Measurements from ENCODE around the gene FAM20A.
A peak's percentile ranks its signal among the peaks of the same experiment; 100 is the strongest.

FAM20A gene

DNA sequence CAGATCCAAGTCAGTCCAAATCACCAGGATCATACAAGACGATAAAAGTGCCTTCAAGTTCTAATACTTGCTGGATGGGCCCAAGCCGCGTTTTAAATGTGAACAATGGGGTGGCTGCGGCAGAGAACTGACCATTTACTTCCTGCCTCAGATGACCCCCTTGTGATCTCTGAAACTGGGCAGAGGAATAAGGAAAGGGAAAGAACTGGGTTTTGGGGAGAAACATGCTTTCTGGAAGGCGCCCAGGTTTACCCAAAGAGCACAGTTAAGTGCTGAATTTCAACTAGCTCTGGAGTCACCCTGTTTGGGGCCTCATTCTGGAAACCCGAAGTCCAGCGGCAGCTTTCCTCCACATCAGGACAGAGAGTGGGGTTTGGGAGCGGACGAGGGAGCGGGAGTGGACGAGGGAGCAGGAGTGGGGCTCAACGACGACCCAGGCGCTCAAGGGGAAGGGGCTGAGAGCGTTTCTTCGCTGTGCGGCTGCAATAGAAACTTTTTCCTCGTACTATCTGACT is 1.6 kb downstream of the FAM20A start:
- Histone ChIP-seq H3K27ac (ENCODE audit: low read depth, low read length) (no peak overlapping the region; the same call in 1 of the 2 replicates), H3K4me3 (ENCODE audit: low read depth, low read length) (peak overlapping the region; percentile 75), H2AFZ (ENCODE audit: low read length, unreplicated experiment) (peak overlapping the region; percentile 83), H3K27me3 (ENCODE audit: insufficient read depth, low read length) (peaks cover 35% of the 10 kb centered on the region; the same call in 1 of the 2 replicates), H3K36me3 (ENCODE audit: insufficient read depth, low read length) (no peaks in the 10 kb centered on the region), H3K4me1 (ENCODE audit: control insufficient read depth, insufficient read depth, low read length, unreplicated experiment) (peaks cover 13% of the 10 kb centered on the region), H3K79me2 (ENCODE audit: control insufficient read depth, insufficient read depth, low read length, unreplicated experiment) (no peaks in the 10 kb centered on the region)

GRCh38 chr17:68599091-68599490 is 2.1 kb downstream of the FAM20A start:
- no peak overlapping the region for H2AFZ ChIP-seq (ENCODE audit: low read length, unreplicated experiment)
- H3K27ac ChIP-seq (ENCODE audit: low read depth, low read length), result no peak overlapping the region; the same call in 1 of the 2 replicates
- peak overlapping the region; percentile 75 for H3K4me3 ChIP-seq (ENCODE audit: low read depth, low read length)
- H3K79me2 ChIP-seq (ENCODE audit: control insufficient read depth, insufficient read depth, low read length, unreplicated experiment), result no peaks in the 10 kb centered on the region
- peaks cover 35% of the 10 kb centered on the region; the same call in 1 of the 2 replicates for H3K27me3 ChIP-seq (ENCODE audit: insufficient read depth, low read length)
- no peaks in the 10 kb centered on the region for H3K36me3 ChIP-seq (ENCODE audit: insufficient read depth, low read length)
- peaks cover 13% of the 10 kb centered on the region for H3K4me1 ChIP-seq (ENCODE audit: control insufficient read depth, insufficient read depth, low read length, unreplicated experiment)

DNA sequence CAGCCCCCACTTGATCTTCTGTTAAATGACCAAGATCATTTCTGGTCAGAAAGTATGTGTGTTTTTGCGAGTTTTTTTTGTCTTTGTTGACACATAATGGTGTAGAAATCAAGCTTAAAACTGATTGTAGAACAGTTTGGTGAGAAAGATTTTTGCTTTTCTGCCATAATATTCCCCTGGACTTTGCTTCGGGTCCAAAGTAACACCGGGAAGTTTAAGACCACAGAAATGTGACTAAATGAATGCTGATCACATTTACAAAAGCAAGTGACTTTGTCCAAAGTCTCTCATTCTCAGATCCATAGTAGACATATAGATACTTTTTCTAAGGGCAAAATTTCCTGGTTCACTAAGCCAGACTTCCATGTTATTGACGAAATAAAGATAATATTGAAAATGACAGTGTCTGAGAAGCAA is 2.6 kb downstream of the FAM20A start:
- H2AFZ ChIP-seq (ENCODE audit: low read length, unreplicated experiment), result peak overlapping the region; percentile 44
- peaks cover 35% of the 10 kb centered on the region; the same call in 1 of the 2 replicates for H3K27me3 ChIP-seq (ENCODE audit: insufficient read depth, low read length)
- H3K27ac ChIP-seq (ENCODE audit: low read depth, low read length), result no peak overlapping the region
- no peaks in the 10 kb centered on the region for H3K36me3 ChIP-seq (ENCODE audit: insufficient read depth, low read length)
- H3K4me1 ChIP-seq (ENCODE audit: control insufficient read depth, insufficient read depth, low read length, unreplicated experiment), result peaks cover 13% of the 10 kb centered on the region
- H3K79me2 ChIP-seq (ENCODE audit: control insufficient read depth, insufficient read depth, low read length, unreplicated experiment), result no peaks in the 10 kb centered on the region
- H3K4me3 ChIP-seq (ENCODE audit: low read depth, low read length), result peak overlapping the region; percentile 75; the same call in 1 of the 2 replicates

- Histone ChIP-seq H3K27ac (ENCODE audit: low read depth, low read length) (no peak overlapping the region), H3K79me2 (ENCODE audit: control insufficient read depth, insufficient read depth, low read length, unreplicated experiment) (no peaks in the 10 kb centered on the region), H3K4me3 (ENCODE audit: low read depth, low read length) (no peak overlapping the region), H2AFZ (ENCODE audit: low read length, unreplicated experiment) (no peak overlapping the region), H3K4me1 (ENCODE audit: control insufficient read depth, insufficient read depth, low read length, unreplicated experiment) (peaks cover 13% of the 10 kb centered on the region), H3K27me3 (ENCODE audit: insufficient read depth, low read length) (peaks cover 30% of the 10 kb centered on the region; the same call in 1 of the 2 replicates), H3K36me3 (ENCODE audit: insufficient read depth, low read length) (no peaks in the 10 kb centered on the region)
Observed at GRCh38 chr17:68598074-68598473, 3.1 kb downstream of the FAM20A start.

GRCh38 chr17:68596411-68596945 is 4.7 kb downstream of the FAM20A start:
- no peak overlapping the region for H2AFZ ChIP-seq (ENCODE audit: low read length, unreplicated experiment)
- H3K4me1 ChIP-seq (ENCODE audit: control insufficient read depth, insufficient read depth, low read length, unreplicated experiment), result peaks cover 13% of the 10 kb centered on the region
- H3K79me2 ChIP-seq (ENCODE audit: control insufficient read depth, insufficient read depth, low read length, unreplicated experiment), result no peaks in the 10 kb centered on the region
- no peaks in the 10 kb centered on the region for H3K36me3 ChIP-seq (ENCODE audit: insufficient read depth, low read length)
- H3K27me3 ChIP-seq (ENCODE audit: insufficient read depth, low read length), result peaks cover 14% of the 10 kb centered on the region; the same call in 1 of the 2 replicates
- no peak overlapping the region for H3K27ac ChIP-seq (ENCODE audit: low read depth, low read length)
- H3K4me3 ChIP-seq (ENCODE audit: low read depth, low read length), result no peak overlapping the region

DNA sequence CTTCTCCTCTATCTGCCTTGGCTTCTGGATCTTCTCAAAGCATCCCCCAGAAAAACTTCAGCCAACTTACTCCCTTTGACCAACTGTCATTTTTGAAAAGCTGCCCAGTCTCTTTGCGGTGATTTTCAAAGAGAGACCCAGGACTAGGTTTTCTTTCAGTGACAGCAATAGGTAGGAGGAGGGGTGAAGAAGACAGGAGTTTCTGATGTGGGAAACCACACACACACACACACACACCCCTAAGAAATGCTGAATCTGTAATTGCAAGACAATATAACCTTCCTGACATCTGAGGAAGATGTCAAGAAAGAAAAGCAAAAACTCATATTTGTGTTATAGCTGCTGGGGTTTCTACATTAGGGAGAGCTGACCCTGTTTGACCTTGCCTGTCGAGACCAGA is 5.2 kb downstream of the FAM20A start:
- Histone ChIP-seq H3K4me3 (ENCODE audit: low read depth, low read length) (no peak overlapping the region), H3K36me3 (ENCODE audit: insufficient read depth, low read length) (no peaks in the 10 kb centered on the region), H3K27me3 (ENCODE audit: insufficient read depth, low read length) (peaks cover 11% of the 10 kb centered on the region; the same call in 1 of the 2 replicates), H3K27ac (ENCODE audit: low read depth, low read length) (no peak overlapping the region), H2AFZ (ENCODE audit: low read length, unreplicated experiment) (no peak overlapping the region), H3K79me2 (ENCODE audit: control insufficient read depth, insufficient read depth, low read length, unreplicated experiment) (no peaks in the 10 kb centered on the region), H3K4me1 (ENCODE audit: control insufficient read depth, insufficient read depth, low read length, unreplicated experiment) (peaks cover 13% of the 10 kb centered on the region)

DNA sequence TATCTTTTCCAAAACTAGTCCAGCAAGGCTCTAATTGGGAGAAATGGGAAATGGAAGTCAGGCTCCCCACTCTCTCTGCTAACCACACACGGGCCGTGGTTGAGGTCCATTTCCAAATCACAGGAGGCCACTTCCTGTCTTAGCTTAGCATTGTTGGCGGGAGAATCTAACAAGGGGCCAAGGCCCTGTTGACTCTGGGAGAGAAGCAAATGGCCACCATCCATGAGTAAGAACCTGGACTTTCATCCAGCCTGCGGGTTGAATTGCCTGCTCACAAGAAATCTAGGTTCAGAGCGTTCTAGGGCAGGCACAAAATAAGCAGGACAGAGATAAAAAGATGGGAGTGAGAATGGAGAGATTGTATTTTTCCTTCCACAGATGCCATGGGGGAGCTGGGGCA is 5.7 kb downstream of the FAM20A start:
- Histone ChIP-seq H3K4me1 (ENCODE audit: control insufficient read depth, insufficient read depth, low read length, unreplicated experiment) (peaks cover 13% of the 10 kb centered on the region), H3K27me3 (ENCODE audit: insufficient read depth, low read length) (peaks cover 8% of the 10 kb centered on the region; the same call in 1 of the 2 replicates), H3K4me3 (ENCODE audit: low read depth, low read length) (no peak overlapping the region), H3K79me2 (ENCODE audit: control insufficient read depth, insufficient read depth, low read length, unreplicated experiment) (no peaks in the 10 kb centered on the region), H3K36me3 (ENCODE audit: insufficient read depth, low read length) (no peaks in the 10 kb centered on the region), H2AFZ (ENCODE audit: low read length, unreplicated experiment) (no peak overlapping the region), H3K27ac (ENCODE audit: low read depth, low read length) (no peak overlapping the region)

GRCh38 chr17:68594552-68594951 is 6.6 kb downstream of the FAM20A start:
- Histone ChIP-seq H3K27ac (ENCODE audit: low read depth, low read length) (no peak overlapping the region), H3K4me1 (ENCODE audit: control insufficient read depth, insufficient read depth, low read length, unreplicated experiment) (peaks cover 7% of the 10 kb centered on the region), H3K27me3 (ENCODE audit: insufficient read depth, low read length) (no peaks in the 10 kb centered on the region), H3K36me3 (ENCODE audit: insufficient read depth, low read length) (no peaks in the 10 kb centered on the region), H3K4me3 (ENCODE audit: low read depth, low read length) (no peak overlapping the region), H3K79me2 (ENCODE audit: control insufficient read depth, insufficient read depth, low read length, unreplicated experiment) (no peaks in the 10 kb centered on the region), H2AFZ (ENCODE audit: low read length, unreplicated experiment) (no peak overlapping the region)

DNA sequence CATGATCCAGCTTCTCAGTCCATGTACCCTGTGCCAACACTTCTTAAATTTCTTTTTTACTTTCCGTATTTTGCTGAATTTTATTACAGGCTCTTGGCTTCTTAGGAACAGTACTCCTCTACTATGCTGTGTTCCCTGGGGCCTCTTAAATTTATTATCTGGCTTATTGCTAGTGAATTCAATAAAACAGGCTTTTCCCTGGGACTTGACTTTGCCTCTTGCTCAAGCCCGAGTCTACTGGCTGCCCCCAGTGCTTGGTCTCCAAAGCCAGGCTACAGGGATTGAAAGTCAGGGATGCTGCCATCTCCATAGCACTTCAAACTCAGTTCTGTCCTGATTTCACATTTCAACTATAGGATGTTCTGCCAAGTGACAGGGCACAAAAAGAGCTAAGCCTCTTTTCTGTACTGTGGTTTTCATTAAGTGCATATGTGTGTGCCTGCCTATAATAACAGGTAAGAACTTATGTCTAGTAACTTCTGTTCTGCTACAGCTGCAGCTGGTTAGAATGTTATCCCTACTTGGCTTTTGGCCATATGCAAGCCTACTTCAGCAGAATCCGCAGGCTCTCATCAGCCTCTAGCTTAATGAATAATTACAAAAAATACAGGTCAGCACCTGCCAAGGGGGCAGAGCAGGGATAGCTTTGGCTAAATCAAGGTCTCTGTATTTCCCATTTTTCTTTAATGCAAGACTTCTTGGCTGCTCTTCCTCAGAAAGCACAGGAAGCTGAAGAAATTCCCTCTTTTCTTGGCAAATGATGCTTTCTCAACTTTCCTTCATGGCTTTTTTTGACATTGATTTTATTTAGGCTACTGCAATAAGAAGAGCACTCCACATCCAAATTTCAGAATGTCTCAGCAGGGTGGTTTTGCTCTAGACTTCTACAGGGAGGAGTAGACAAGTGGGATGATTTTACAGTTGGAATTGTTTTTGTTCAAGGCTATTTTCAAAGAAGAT is 8.2 kb downstream of the FAM20A start:
- Histone ChIP-seq H2AFZ (ENCODE audit: low read length, unreplicated experiment) (no peak overlapping the region), H3K27ac (ENCODE audit: low read depth, low read length) (no peak overlapping the region), H3K36me3 (ENCODE audit: insufficient read depth, low read length) (no peaks in the 10 kb centered on the region), H3K27me3 (ENCODE audit: insufficient read depth, low read length) (no peaks in the 10 kb centered on the region), H3K4me3 (ENCODE audit: low read depth, low read length) (no peak overlapping the region), H3K79me2 (ENCODE audit: control insufficient read depth, insufficient read depth, low read length, unreplicated experiment) (no peaks in the 10 kb centered on the region), H3K4me1 (ENCODE audit: control insufficient read depth, insufficient read depth, low read length, unreplicated experiment) (no peaks in the 10 kb centered on the region)

- no peaks in the 10 kb centered on the region for H3K27me3 ChIP-seq (ENCODE audit: insufficient read depth, low read length)
- peak overlapping the region; percentile 63 for H3K4me3 ChIP-seq (ENCODE audit: low read depth, low read length)
- H3K79me2 ChIP-seq (ENCODE audit: control insufficient read depth, insufficient read depth, low read length, unreplicated experiment), result no peaks in the 10 kb centered on the region
- H3K27ac ChIP-seq (ENCODE audit: low read depth, low read length), result no peak overlapping the region
- no peaks in the 10 kb centered on the region for H3K36me3 ChIP-seq (ENCODE audit: insufficient read depth, low read length)
- no peak overlapping the region for H2AFZ ChIP-seq (ENCODE audit: low read length, unreplicated experiment)
- no peaks in the 10 kb centered on the region for H3K4me1 ChIP-seq (ENCODE audit: control insufficient read depth, insufficient read depth, low read length, unreplicated experiment)
Observed at GRCh38 chr17:68592009-68592408, 9.2 kb downstream of the FAM20A start.
